K562 (cell line): ENCODE results near the gene NCCRP1.
A peak's percentile ranks its signal among the peaks of the same experiment; 100 is the strongest.

Source experiments
- CTCF ChIP-seq, 3 experiments: IDR thresholded peaks in 2 of 3; conservative IDR thresholded peaks in 1 of 3; 2 replicates each; pipeline ENCODE4 v1.5.1; 2011 to 2012; ENCODE audit warnings: low read length in 3 of 3, mild to moderate bottlenecking in 3 of 3, control low read depth in 2 of 3, improper control_type of control experiment in 1 of 3, inconsistent platforms in 1 of 3, low read depth in 1 of 3, mixed read lengths in 1 of 3, moderate library complexity in 1 of 3; ENCODE audit not compliant: insufficient read depth in 2 of 3
- DACH1 ChIP-seq: fragments of 450-650 bp; IDR thresholded peaks from 2 replicates; pipeline ENCODE4 v1.6.1; 2018; ENCODE audit not compliant: partially characterized antibody
- GTF3C2 ChIP-seq: IDR thresholded peaks from 3 replicates; pipeline ENCODE4 v1.6.1; 2011; ENCODE audit warnings: borderline replicate concordance, mild to moderate bottlenecking, moderate library complexity; ENCODE audit not compliant: insufficient read length; ENCODE audit errors: extremely low read depth
- KDM2B ChIP-seq: fragments of 250-450 bp; sonication (Bioruptor Pico); IDR thresholded peaks from 2 replicates; pipeline ENCODE4 v1.8.0; 2021; ENCODE audit warnings: mild to moderate bottlenecking, moderate library complexity
- KLF13 ChIP-seq: fragments of 450-650 bp; IDR thresholded peaks from 2 replicates; pipeline ENCODE4 v1.6.1; 2016; ENCODE audit warnings: missing genetic modification characterization, low read depth, mild to moderate bottlenecking, missing compliant biosample characterization, moderate library complexity, borderline replicate concordance
- KLF6 ChIP-seq: fragments of 250-450 bp; sonication (Bioruptor Pico); IDR thresholded peaks from 2 replicates; pipeline ENCODE4 v1.4.0; 2020; ENCODE audit warnings: mild to moderate bottlenecking, moderate library complexity, borderline replicate concordance
- NR2C2 ChIP-seq, 2 experiments: fragments of 200-800 bp in 1 of 2; sonication (Bioruptor generic) in 1 of 2; sonication (generic) in 1 of 2; formaldehyde crosslinking in 1 of 2; IDR thresholded peaks; 2 replicates each; pipeline versions ENCODE4 v1.6.1 to v1.8.0; 2016 to 2022; ENCODE audit warnings: mild to moderate bottlenecking in 1 of 2, missing compliant biosample characterization in 1 of 2, missing genetic modification characterization in 1 of 2, missing genetic modification reagents in 1 of 2
- RBM17 ChIP-seq: fragments of 200-400 bp; formaldehyde crosslinking; IDR thresholded peaks from 2 replicates; pipeline ENCODE4 v1.6.1; 2017; ENCODE audit warnings: low read depth, mild to moderate bottlenecking, low read length, borderline replicate concordance
- RCOR1 ChIP-seq, 2 experiments: IDR thresholded peaks; 2 replicates each; pipeline ENCODE4 v1.6.1; 2012; ENCODE audit warnings: low read depth in 2 of 2, low read length in 2 of 2, borderline replicate concordance in 1 of 2, improper control_type of control experiment in 1 of 2
- SMC3 ChIP-seq: conservative IDR thresholded peaks from 2 replicates; pipeline ENCODE4 v1.6.1; 2011; ENCODE audit warnings: low read depth, low read length, improper control_type of control experiment; ENCODE audit not compliant: insufficient read depth
- SOX6 ChIP-seq: fragments of 450-650 bp; IDR thresholded peaks from 2 replicates; pipeline ENCODE4 v1.6.1; 2014; ENCODE audit warnings: mild to moderate bottlenecking
- ZBTB33 ChIP-seq: sonication (generic); formaldehyde crosslinking; IDR thresholded peaks from 2 replicates; pipeline ENCODE4 v1.8.1; 2023; ENCODE audit warnings: mild to moderate bottlenecking, missing genetic modification reagents
- ZC3H8 ChIP-seq: fragments of 450-650 bp; IDR thresholded peaks from 2 replicates; pipeline ENCODE4 v1.6.1; 2017
- ZNF398 ChIP-seq: fragments of 250-450 bp; sonication (Bioruptor Pico); IDR thresholded peaks from 2 replicates; pipeline ENCODE4 v1.8.0; 2021; ENCODE audit warnings: moderate library complexity, mild to moderate bottlenecking, inconsistent platforms

- TF ChIP-seq DACH1 = no peak
- no peak for TF ChIP-seq RCOR1 (IDR thresholded peaks at IDR 0.05; ENCODE audit: borderline replicate concordance in 1 of 2, low read depth in 2 of 2, low read length in 2 of 2)
- no peak for TF ChIP-seq GTF3C2
- no peak for TF ChIP-seq SOX6
- no peak for TF ChIP-seq CTCF (IDR thresholded peaks at IDR 0.05 in 2 of 3, conservative IDR thresholded peaks at IDR 0.05 in 1 of 3; ENCODE audit: insufficient read depth in 2 of 3, low read depth in 1 of 3, low read length in 3 of 3)
- peak; percentile 93 for TF ChIP-seq ZBTB33 (CRISPR knock-in tag)
- no peak for TF ChIP-seq NR2C2 (CRISPR knock-in tag; IDR thresholded peaks at IDR 0.05)
- no peak for TF ChIP-seq NR2C2 (tag; IDR thresholded peaks at IDR 0.05)
- no peak for TF ChIP-seq RBM17
- TF ChIP-seq KLF13 (tag) = no peak
- no peak for TF ChIP-seq KDM2B
- no peak for TF ChIP-seq ZNF398 (CRISPR knock-in tag)
- TF ChIP-seq ZC3H8 = no peak
- TF ChIP-seq SMC3 = no peak
- TF ChIP-seq KLF6 (CRISPR knock-in tag) = no peak
These were observed 3.5 kb downstream of the NCCRP1 start for GRCh38 chr19:39200066-39200802.
